GM19324 (cell line): ENCODE measurements around the gene GJE1.

Experiments
- ATAC-seq: cut with Tn5 transposase; IDR thresholded peaks from one replicate; pipeline ENCODE4 v1.9.1; 2021; ENCODE audit warnings: mild to moderate bottlenecking, moderate library complexity; ENCODE audit not compliant: unreplicated experiment, low FRiP score

Gene GJE1

GRCh38 chr6:142162780-142163179, 30.1 kb downstream of the GJE1 start:
- no peak for ATAC-seq

GRCh38 chr6:142165227-142165626, 32.5 kb downstream of the GJE1 start:
- no peak for ATAC-seq

- ATAC-seq, result no peak
Measured at GRCh38 chr6:142167071-142167470, 34.3 kb downstream of the GJE1 start.

- no peak for ATAC-seq
Measured at GRCh38 chr6:142167486-142167885, 34.8 kb downstream of the GJE1 start.

GRCh38 chr6:142171351-142171750, 38.6 kb downstream of the GJE1 start:
- no peak for ATAC-seq

GRCh38 chr6:142172758-142173157, 40.0 kb downstream of the GJE1 start:
- no peak for ATAC-seq

GRCh38 chr6:142173980-142174379, 41.3 kb downstream of the GJE1 start:
- no peak for ATAC-seq

GRCh38 chr6:142174703-142175102, 42.0 kb downstream of the GJE1 start:
- no peak for ATAC-seq

- ATAC-seq, result no peak
Measured at GRCh38 chr6:142178129-142178528, 45.4 kb downstream of the GJE1 start.

GRCh38 chr6:142182004-142182403, 49.3 kb downstream of the GJE1 start:
- ATAC-seq, result no peak

- ATAC-seq, result no peak
Measured at GRCh38 chr6:142183351-142183750, 50.6 kb downstream of the GJE1 start.

GRCh38 chr6:142184307-142184706, 51.6 kb downstream of the GJE1 start:
- ATAC-seq, result no peak
